Esophagus squamous epithelium (tissue), 5 donors: ENCODE results near the gene NCKAP5. TPM values are rescaled to one million over a fixed set of nuclear protein-coding genes. Genes with fewer than 3 reads are reported as not detected.

Source experiments
- DNase-seq: peaks from one replicate; lab custom pipeline; 2025; lab: John Stamatoyannopoulos, UW
- H3K27ac ChIP-seq, 4 donors: fragments of 200-600 bp; sonication (generic); one replicate each; pipeline ENCODE4 v1.5.1; 2016 to 2019; ENCODE audit warnings: mild to moderate bottlenecking in 1 of 4
- H3K27me3 ChIP-seq, 4 donors: fragments of 200-600 bp; sonication (generic); 1 replicate in 3 of 4; 2 replicates in 1 of 4; pipeline versions ENCODE4 v1.5.1 to v1.6.0; 2017 to 2021; ENCODE audit warnings: antibody characterized with exemption in 1 of 4
- H3K36me3 ChIP-seq, 3 donors: fragments of 200-600 bp; sonication (generic); one replicate each; pipeline ENCODE4 v1.5.1; 2016 to 2019
- H3K4me1 ChIP-seq, 3 donors: fragments of 200-600 bp; sonication (generic); one replicate each; pipeline ENCODE4 v1.5.1; 2017 to 2019
- H3K4me3 ChIP-seq, 4 donors: fragments of 200-600 bp; sonication (generic); 1 replicate in 3 of 4; 2 replicates in 1 of 4; pipeline ENCODE4 v1.5.1; 2016 to 2019; ENCODE audit warnings: mild to moderate bottlenecking in 2 of 4, moderate library complexity in 1 of 4
- H3K9me3 ChIP-seq, 3 donors: fragments of 200-600 bp; sonication (generic); one replicate each; pipeline ENCODE4 v1.5.1; 2016 to 2019
- POLR2A ChIP-seq, 4 donors: fragments of 450-650 bp; IDR thresholded peaks; one replicate each; pipeline ENCODE4 v1.6.1; 2017; ENCODE audit warnings: antibody characterized with exemption in 4 of 4, mild to moderate bottlenecking in 4 of 4, moderate library complexity in 3 of 4
- WGBS, 2 donors: methylation state at CpG; one replicate each; pipeline ENCODE4 v1.1.5; 2018; 5-methylcytosine and 5-hydroxymethylcytosine counted together
- intact Hi-C: fragments of 100-400 bp; cut with DNase I; formaldehyde crosslinking; loops from one replicate; pipeline ENCODE4 v1.15.0; 2022
- total RNA-seq, 4 donors: library from RNA; depleted of rRNA; stranded (reverse); fragments of >200 nt; gene quantifications; one replicate each; pipeline ENCODE4 v1.1.0, GENCODE V29; 2016
- TF ChIP-seq, protein P1 (sequence below), 6 experiments: fragments of 450-650 bp in 4 of 6; fragments of 200-600 bp in 2 of 6; sonication (generic) in 2 of 6; IDR thresholded peaks; one replicate each; pipeline ENCODE4 v1.5.1; 2016 to 2019; ENCODE audit warnings: antibody characterized with exemption in 6 of 6, mild to moderate bottlenecking in 4 of 6, moderate library complexity in 4 of 6
- donor health status: DM: yes; HTN: yes; CAD: no.

NCKAP5 gene
- 1 to 10 TPM; 4.5 to 6.9 (median 5.3) TPM for total RNA-seq

DNA sequence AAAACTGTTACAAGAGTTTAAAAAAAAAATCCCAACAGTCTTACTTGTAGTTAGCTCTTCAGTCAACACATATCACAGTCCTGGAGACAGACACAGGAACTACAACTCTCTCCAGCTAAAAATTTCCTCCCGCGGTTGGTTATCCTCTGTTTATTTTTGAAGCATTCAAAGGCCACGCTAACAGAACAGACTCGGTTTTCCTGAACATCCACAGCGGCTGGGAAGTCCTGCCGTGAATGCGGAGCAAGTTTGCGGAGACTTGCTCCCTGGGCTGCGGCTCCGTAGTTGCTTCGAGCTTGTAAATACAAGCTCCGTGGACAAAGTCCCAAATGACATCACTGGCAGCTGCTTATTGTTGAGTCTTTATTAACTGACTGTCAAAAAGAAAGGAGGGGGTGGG lies at the start of gene NCKAP5:
TSS of gene NCKAP5 (minus strand) at position 292 of the 400 bp plus-strand sequence. CDS start 50,937 bp downstream, outside the sequence.
- Histone ChIP-seq H3K4me1 (peaks cover 5 to 72% (median 9%) of the 10 kb centered on the region in 3 donors), H3K27ac (peak within 1 kb of the TSS; percentile 53 to 64 (median 61)), H3K4me3 (peak within 1 kb of the TSS; percentile 18 to 57 (median 29)), H3K27me3 (no peaks in the 10 kb centered on the region), H3K9me3 (no peaks in the 10 kb centered on the region), H3K36me3 (no peaks in the 10 kb centered on the region)
- DNase-seq = no peak
- intact Hi-C loops = no loop called here
- no peak for TF ChIP-seq POLR2A (IDR thresholded peaks at IDR 0.05)
- TF ChIP-seq, protein P1, sequence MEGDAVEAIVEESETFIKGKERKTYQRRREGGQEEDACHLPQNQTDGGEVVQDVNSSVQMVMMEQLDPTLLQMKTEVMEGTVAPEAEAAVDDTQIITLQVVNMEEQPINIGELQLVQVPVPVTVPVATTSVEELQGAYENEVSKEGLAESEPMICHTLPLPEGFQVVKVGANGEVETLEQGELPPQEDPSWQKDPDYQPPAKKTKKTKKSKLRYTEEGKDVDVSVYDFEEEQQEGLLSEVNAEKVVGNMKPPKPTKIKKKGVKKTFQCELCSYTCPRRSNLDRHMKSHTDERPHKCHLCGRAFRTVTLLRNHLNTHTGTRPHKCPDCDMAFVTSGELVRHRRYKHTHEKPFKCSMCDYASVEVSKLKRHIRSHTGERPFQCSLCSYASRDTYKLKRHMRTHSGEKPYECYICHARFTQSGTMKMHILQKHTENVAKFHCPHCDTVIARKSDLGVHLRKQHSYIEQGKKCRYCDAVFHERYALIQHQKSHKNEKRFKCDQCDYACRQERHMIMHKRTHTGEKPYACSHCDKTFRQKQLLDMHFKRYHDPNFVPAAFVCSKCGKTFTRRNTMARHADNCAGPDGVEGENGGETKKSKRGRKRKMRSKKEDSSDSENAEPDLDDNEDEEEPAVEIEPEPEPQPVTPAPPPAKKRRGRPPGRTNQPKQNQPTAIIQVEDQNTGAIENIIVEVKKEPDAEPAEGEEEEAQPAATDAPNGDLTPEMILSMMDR (IDR thresholded peaks at IDR 0.05) = peak in 2 of 6 experiments; percentile 6 to 30
- 2 to 4% methylated on average over 8 to 12 of the region's 12 CpGs for WGBS, 2 donors

DNA sequence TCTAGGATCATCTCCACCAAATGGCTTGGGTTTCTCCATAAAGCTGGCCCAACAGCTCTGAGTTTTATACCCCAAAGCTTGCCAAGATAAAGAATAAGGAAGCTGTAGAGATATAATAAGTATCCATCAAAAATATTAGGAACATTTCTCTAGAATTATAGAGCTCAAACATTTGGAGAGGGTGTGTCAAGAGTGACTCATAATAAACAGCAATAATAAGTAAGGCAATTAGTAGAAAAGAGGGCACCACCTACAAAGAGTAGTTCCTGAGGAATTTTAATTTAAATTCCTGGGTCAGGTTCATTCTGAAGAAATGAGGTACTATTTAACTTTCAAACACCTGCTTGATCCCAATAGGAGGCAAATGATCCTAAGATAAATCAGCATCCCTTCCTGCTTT lies 41.4 kb upstream of the NCKAP5 start:
- no peaks in the 10 kb centered on the region for H3K27me3 ChIP-seq
- no peak overlapping the region for H3K27ac ChIP-seq
- no peaks in the 10 kb centered on the region for H3K9me3 ChIP-seq
- no peak overlapping the region for H3K4me3 ChIP-seq
- no peaks in the 10 kb centered on the region for H3K36me3 ChIP-seq
- no peak for DNase-seq
- H3K4me1 ChIP-seq = peaks cover 0 to 6% (median 0%) of the 10 kb centered on the region in 3 donors
- intact Hi-C loops = no loop called here
- no peak for TF ChIP-seq POLR2A (IDR thresholded peaks at IDR 0.05)

DNA sequence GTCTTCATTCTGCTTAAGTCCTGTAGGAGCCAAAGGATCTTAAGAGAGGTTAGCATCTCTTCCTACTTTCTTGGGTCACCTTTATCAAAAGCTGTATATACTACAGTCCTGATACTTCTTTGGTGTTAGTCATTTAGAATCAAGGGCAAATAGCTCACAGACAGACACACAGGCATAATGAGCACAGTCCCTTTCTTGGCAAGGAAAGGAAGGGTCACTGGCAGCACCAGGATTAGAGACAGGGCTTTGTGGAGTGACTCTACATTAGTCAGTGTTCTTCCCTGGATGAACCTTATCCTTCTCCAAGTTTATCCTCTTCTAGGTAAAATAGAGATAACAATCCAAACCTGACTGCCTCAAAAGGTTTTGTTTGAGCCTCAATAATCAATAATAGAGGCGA lies 40.0 kb upstream of the NCKAP5 start:
- 74 to 86% methylated on average over 1 of the region's 1 CpG for WGBS, 2 donors
- intact Hi-C loops = no loop called here
- peaks cover 0 to 6% (median 0%) of the 10 kb centered on the region in 3 donors for H3K4me1 ChIP-seq
- H3K4me3 ChIP-seq = no peak overlapping the region
- DNase-seq = no peak
- no peak for TF ChIP-seq POLR2A (IDR thresholded peaks at IDR 0.05)
- TF ChIP-seq, protein P1 (IDR thresholded peaks at IDR 0.05) = no peak
- H3K27ac ChIP-seq = no peak overlapping the region
- H3K27me3 ChIP-seq = no peaks in the 10 kb centered on the region
- no peaks in the 10 kb centered on the region for H3K36me3 ChIP-seq
- H3K9me3 ChIP-seq = no peaks in the 10 kb centered on the region

DNA sequence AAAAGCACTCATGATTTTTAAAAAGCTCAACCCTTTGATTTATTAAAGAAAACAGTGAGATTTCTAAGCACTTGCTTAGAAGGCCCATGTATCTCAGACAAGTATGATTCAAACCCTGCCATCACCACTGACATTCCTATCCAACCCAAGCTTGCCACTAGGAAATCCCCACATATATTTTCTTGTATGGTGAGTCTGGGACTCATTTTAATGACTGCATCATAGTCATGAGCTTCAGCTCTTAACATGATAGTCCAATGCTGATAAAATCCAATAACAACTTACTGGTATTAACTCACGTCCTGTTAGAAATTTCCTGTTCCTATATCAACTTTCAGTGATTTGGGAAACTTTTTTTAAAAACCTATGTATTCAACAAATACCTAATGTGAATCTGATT lies 39.4 kb upstream of the NCKAP5 start:
- no peaks in the 10 kb centered on the region for H3K36me3 ChIP-seq
- no peak for DNase-seq
- intact Hi-C loops = no loop called here
- H3K4me1 ChIP-seq = peaks cover 0 to 12% (median 1%) of the 10 kb centered on the region in 3 donors
- no peak overlapping the region for H3K27ac ChIP-seq
- 50 to 58% methylated on average over 1 of the region's 1 CpG for WGBS, 2 donors
- no peaks in the 10 kb centered on the region for H3K27me3 ChIP-seq
- no peak overlapping the region for H3K4me3 ChIP-seq
- TF ChIP-seq, protein P1 (IDR thresholded peaks at IDR 0.05) = no peak
- TF ChIP-seq POLR2A (IDR thresholded peaks at IDR 0.05) = no peak
- no peaks in the 10 kb centered on the region for H3K9me3 ChIP-seq

DNA sequence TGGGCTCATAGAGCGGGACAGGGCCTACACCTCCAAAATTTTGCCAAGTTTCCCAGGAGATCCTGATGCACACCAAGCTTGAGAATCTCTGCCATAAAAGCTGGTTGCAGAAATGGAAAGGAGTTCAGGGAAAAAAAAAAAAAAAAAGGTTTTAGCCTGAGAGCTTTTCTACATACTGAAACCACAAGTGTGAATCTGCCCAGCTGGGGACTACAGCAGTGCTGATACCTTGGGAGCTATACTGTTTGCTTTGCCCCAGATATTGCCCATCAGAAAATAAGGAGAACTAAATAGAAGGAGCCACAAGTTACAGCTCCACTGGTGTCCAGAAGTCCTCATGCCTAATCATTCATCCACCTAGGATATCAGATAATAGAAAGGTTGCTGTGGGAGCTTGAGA lies 38.4 kb upstream of the NCKAP5 start:
- intact Hi-C loops = no loop called here
- H3K27me3 ChIP-seq = no peaks in the 10 kb centered on the region
- H3K4me1 ChIP-seq = peaks cover 0 to 19% (median 8%) of the 10 kb centered on the region in 3 donors
- WGBS, 2 donors = no CpG with 5 or more reads among the region's 1 CpG
- H3K4me3 ChIP-seq = no peak overlapping the region
- H3K36me3 ChIP-seq = no peaks in the 10 kb centered on the region
- DNase-seq = no peak
- H3K27ac ChIP-seq = no peak overlapping the region
- no peaks in the 10 kb centered on the region for H3K9me3 ChIP-seq
- no peak for TF ChIP-seq POLR2A (IDR thresholded peaks at IDR 0.05)
- TF ChIP-seq, protein P1 (IDR thresholded peaks at IDR 0.05) = no peak

DNA sequence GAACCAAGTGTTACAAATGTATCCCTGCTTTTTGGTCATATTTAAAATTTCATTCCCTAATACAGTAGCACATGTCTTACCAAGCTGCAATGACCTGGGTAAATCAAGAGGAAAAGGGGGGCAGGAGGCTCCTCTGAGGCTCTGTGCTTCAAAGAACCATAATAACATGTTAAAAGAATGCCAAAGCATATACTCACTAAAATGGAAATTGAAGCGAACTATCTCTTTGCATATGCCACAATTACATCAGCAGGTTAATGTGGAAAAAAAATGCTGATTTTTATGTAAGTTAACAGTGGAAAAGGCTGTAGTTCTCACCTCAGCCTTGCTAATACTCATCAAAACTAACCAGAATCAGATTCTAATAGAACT lies 37.5 kb upstream of the NCKAP5 start:
- H3K9me3 ChIP-seq = no peaks in the 10 kb centered on the region

More for the DNA sequence above, 37.5 kb upstream of the NCKAP5 start:
- no peak for DNase-seq
- Histone ChIP-seq H3K4me1 (peaks cover 0 to 19% (median 8%) of the 10 kb centered on the region in 3 donors), H3K36me3 (no peaks in the 10 kb centered on the region), H3K27ac (no peak overlapping the region), H3K4me3 (no peak overlapping the region), H3K27me3 (no peaks in the 10 kb centered on the region)
- TF ChIP-seq, protein P1 (IDR thresholded peaks at IDR 0.05) = no peak
- no peak for TF ChIP-seq POLR2A (IDR thresholded peaks at IDR 0.05)
- intact Hi-C loops = no loop called here
- 87 to 92% methylated on average over 1 of the region's 1 CpG for WGBS, 2 donors
